ENCODE results near the gene TRAPPC2L. TPM values are rescaled to one million over a fixed set of nuclear protein-coding genes. Genes with fewer than 3 reads are reported as not detected.

Gene TRAPPC2L
- total RNA-seq, 1 donor from 2014 or later = 50.1 TPM

DNA sequence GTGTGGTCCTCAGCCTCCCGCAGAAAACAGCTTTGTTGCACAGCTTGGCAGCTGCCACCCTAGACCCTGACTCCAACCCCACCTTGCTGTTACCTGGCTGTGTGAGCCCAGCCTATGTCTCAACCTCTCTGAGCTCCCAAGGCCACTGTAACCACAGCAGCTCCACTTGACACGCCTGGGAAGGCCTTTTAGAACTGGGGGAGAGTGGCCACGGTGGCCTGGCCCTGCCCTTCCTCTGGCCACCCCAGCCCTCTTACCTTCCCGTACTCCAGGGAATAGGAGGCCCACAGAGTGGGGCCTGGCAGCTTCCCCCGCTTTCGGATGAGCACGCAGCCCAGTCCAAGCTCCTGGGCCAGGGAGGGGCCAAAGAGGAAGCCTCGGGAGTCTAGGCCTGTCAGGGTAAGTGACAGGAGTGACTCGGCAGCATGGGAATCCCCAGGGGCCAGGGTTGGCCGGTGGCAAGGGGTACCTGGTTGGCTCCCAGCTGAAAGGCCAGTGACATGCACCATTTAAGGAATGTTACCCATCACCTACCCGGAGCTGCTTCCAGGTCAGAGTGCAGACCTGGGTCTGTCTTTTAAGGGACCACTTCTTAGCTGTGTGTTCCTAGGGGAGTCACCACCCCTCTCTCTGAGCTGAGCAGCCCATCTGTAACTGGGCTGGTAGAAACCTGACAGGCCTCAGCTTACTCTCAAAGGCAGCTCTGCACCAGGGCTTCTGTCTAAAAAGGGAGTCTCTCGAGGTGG, 46.6 kb upstream of the TRAPPC2L start:
- Histone ChIP-seq H3K36me3 (ENCODE audit: control insufficient read depth, insufficient read depth, low read length) (peaks cover 2% of the 10 kb centered on the region), H3K4me3 (ENCODE audit: low read depth, low read length) (peak overlapping the region; percentile 62), H3K27me3 (ENCODE audit: control insufficient read depth, insufficient read depth, low read length) (peaks cover 2% of the 10 kb centered on the region)
- TF ChIP-seq, protein P1, sequence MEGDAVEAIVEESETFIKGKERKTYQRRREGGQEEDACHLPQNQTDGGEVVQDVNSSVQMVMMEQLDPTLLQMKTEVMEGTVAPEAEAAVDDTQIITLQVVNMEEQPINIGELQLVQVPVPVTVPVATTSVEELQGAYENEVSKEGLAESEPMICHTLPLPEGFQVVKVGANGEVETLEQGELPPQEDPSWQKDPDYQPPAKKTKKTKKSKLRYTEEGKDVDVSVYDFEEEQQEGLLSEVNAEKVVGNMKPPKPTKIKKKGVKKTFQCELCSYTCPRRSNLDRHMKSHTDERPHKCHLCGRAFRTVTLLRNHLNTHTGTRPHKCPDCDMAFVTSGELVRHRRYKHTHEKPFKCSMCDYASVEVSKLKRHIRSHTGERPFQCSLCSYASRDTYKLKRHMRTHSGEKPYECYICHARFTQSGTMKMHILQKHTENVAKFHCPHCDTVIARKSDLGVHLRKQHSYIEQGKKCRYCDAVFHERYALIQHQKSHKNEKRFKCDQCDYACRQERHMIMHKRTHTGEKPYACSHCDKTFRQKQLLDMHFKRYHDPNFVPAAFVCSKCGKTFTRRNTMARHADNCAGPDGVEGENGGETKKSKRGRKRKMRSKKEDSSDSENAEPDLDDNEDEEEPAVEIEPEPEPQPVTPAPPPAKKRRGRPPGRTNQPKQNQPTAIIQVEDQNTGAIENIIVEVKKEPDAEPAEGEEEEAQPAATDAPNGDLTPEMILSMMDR (IDR thresholded peaks at IDR 0.05; ENCODE audit: insufficient read depth, low read length, poor library complexity, severe bottlenecking) = no peak
- no peak for DNase-seq (ENCODE audit: low read depth)

DNA sequence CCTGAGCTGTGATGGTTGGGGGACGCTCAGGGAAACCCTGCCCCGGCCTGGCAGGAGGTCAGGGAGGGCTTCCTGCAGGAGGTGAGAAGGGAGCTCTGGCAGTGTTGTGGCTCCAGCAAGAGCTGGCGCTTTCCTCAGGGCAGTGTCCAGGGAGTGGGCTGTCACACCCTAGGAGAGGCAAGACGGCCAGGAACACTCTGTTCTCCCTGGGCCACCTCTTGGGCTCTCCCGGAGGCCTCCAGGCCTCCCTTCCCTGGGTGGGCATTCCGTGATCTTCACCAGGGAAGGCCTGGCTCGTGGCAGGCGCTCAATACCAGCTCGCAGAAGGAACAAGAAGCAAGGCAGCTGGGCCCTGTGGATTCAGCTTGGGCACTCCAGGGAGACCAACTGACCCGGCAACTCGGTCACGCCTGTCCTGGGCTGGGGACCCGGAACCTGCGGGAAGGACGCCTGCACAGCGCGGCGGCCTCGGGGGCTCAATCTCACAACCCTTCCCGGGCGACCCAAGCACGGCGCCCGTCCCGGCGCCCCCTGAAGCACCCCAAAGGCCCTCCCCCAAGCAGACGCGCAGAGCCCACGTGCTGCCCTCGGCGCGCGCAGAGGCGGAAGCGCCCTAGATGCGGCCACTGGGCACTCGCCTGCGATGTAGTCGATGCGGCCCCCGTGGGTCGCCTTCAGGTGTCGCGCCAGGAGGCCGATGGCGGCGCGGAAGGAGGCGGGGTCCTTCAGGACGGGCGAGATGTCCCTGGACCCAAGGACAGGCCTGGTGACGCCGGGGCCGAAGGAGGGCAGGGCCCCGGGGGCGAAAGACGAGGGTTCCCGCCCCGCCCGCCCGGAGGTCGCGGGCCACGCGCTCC, 45.8 kb upstream of the TRAPPC2L start:
- H3K4me3 ChIP-seq (ENCODE audit: low read depth, low read length) = peak overlapping the region; percentile 62
- TF ChIP-seq, protein P1 (IDR thresholded peaks at IDR 0.05; ENCODE audit: insufficient read depth, low read length, poor library complexity, severe bottlenecking) = no peak
- H3K36me3 ChIP-seq (ENCODE audit: control insufficient read depth, insufficient read depth, low read length) = peaks cover 2% of the 10 kb centered on the region
- peaks cover 6% of the 10 kb centered on the region for H3K27me3 ChIP-seq (ENCODE audit: control insufficient read depth, insufficient read depth, low read length)
- DNase-seq (ENCODE audit: low read depth) = peak; percentile 25

DNA sequence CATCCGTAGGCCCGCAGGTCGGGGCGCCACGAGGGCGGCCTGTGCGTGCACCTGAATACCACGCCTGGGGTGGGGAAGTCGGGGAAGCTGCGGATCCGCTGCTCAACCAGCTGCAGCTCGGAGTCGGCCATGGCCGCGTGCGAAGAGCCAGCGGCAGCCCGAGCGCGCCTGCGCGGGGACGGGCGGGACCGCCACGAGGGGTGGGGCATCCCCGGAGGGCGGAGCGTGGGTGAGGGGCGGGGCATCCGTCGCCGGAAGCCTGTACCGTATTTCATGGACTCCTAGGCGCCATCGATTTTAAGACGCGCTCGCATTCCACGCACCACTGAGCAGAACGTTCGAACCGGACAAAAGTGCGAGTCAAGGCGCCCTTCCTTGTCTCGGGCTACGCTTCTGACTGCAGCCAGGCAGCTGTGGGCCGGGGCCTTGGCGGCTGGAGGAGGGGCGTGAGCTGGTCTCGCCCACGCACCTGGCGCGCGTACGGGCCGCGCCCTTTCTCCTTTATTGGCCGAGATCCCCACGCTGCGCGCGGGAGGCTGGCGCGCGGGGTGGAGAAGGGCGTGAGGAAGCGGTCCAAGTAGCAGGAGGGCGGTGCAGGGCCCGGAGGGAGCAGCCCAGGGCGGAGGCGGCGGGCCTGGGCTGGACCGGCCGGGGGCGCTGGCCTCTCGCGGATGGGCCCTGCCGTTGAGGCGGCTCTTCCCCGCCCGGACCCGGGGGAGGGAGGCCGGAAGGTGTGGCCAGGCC, 45.0 kb upstream of the TRAPPC2L start, which contains the start of gene APRT:
Gene APRT, minus strand, starts transcription at position 160 of the 744 bp plus-strand sequence. Its CDS starts 29 bp downstream, at position 131.
- Histone ChIP-seq H3K4me3 (ENCODE audit: low read depth, low read length) (peak within 1 kb of the TSS; percentile 62), H3K36me3 (ENCODE audit: control insufficient read depth, insufficient read depth, low read length) (no peaks in the 10 kb centered on the region), H3K27me3 (ENCODE audit: control insufficient read depth, insufficient read depth, low read length) (peaks cover 8% of the 10 kb centered on the region)
- peak; percentile 55 for DNase-seq (ENCODE audit: low read depth)
- TF ChIP-seq, protein P1 (IDR thresholded peaks at IDR 0.05; ENCODE audit: insufficient read depth, low read length, poor library complexity, severe bottlenecking) = no peak

DNA sequence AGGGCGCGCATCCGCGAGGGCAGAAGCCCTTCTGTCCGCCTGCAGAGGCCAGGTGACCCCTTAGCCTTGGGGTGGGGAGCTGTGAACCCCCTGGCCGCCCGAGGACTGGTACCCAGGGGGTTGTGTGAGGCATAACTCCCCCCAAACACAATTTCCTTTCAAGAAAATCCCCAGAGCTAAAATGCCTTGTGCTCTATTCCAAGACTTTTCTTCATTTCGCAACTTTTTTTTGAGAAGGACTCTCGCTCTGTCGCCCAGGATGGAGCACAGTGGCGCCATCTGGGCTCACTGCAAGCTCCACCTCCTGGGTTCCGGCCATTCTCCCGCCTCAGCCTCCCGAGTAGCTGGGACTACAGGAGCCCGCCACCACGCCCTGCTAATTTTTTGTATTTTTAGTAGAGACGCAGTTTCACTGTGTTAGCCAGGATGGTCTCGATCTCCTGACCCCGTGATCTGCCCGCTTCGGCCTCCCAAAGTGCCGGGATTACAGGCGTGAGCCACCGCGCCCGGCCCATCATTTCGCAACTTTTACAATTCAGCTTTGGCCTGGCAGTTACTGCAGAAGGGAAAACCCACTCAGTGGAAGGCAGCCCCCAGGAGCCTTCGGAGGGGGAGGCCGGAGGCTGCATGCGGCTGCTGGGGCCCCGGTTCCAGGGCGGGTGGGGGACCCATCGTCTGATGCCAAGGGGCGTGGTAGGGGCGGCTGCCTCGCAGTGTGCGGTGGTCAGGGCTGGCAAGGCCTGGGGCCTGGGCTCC, 44.2 kb upstream of the TRAPPC2L start:
- no peak for DNase-seq (ENCODE audit: low read depth)
- TF ChIP-seq, protein P1 (IDR thresholded peaks at IDR 0.05; ENCODE audit: insufficient read depth, low read length, poor library complexity, severe bottlenecking) = no peak
- Histone ChIP-seq H3K27me3 (ENCODE audit: control insufficient read depth, insufficient read depth, low read length) (peaks cover 14% of the 10 kb centered on the region), H3K36me3 (ENCODE audit: control insufficient read depth, insufficient read depth, low read length) (no peaks in the 10 kb centered on the region), H3K4me3 (ENCODE audit: low read depth, low read length) (peak overlapping the region; percentile 62)

Measured in kidney epithelial cell (primary cell).